HepG2 (cell line): ENCODE measurements around the gene SORBS2. TPM values are rescaled to one million over a fixed set of nuclear protein-coding genes. Genes with fewer than 3 reads are reported as not detected.

ENCODE experiments used
- ATAC-seq: fragments of 200-7000 bp; cut with Tn5 transposase; 3 replicates; pipeline ENCODE4 v1.9.1; 2020; ENCODE audit warnings: mild to moderate bottlenecking, moderate library complexity
- BruUV-seq: library from RNA; stranded (reverse); fragments of 400-500 nt; replicated peaks from 2 replicates; lab custom pipeline; 2021; lab: Mats Ljungman, UMichigan
- CTCF ChIA-PET: fragments of 300-600 bp; formaldehyde crosslinking; extraction: SDS; loops from one replicate; lab custom pipeline; 2021; ENCODE audit warnings: low total read pairs, inconsistent platforms, low intra/inter-chr PET ratio; lab: Yijun Ruan, JAX
- POLR2A ChIA-PET: fragments of 350-600 bp; sonication (Branson Sonifier 250); formaldehyde crosslinking; loops from one replicate; lab custom pipeline; 2020; ENCODE audit warnings: antibody characterized with exemption, inconsistent platforms; lab: Yijun Ruan, JAX
- DNase-seq: peaks from one replicate; pipeline ENCODE4 v3.0.0-alpha.2; 2015; ENCODE audit warnings: low spot score
- FAIRE-seq: peaks from 3 replicates; lab custom pipeline; 2011; peaks lifted over from hg19 to GRCh38; lab: Jason Lieb, UNC
- H2AFZ ChIP-seq: one replicate; pipeline ENCODE4 v1.6.1; 2011; ENCODE audit warnings: low read length, inconsistent platforms
- H3K27ac ChIP-seq: fragments of 300-600 bp; 3 replicates; pipeline ENCODE4 v1.8.0; 2011; ENCODE audit warnings: mixed run types, mild to moderate bottlenecking, mixed read lengths, low read length, inconsistent platforms; ENCODE audit not compliant: insufficient read depth; ENCODE audit errors: extremely low read length
- H3K27me3 ChIP-seq, 2 experiments: fragments of 200-600 bp in 1 of 2; 2 replicates in 1 of 2; 3 replicates in 1 of 2; pipeline versions ENCODE4 v1.6.0 to v1.8.0; 2011; ENCODE audit warnings: low read length in 2 of 2, mild to moderate bottlenecking in 2 of 2, moderate library complexity in 2 of 2, inconsistent platforms in 1 of 2; ENCODE audit not compliant: insufficient read depth in 2 of 2, control insufficient read depth in 1 of 2
- H3K36me3 ChIP-seq, 2 experiments: fragments of 200-600 bp in 1 of 2; replicated peaks in 1 of 2; 2 replicates in 1 of 2; 3 replicates in 1 of 2; pipeline versions ENCODE4 v1.5.1 to v1.8.0; 2011; ENCODE audit warnings: low read length in 2 of 2, inconsistent platforms in 1 of 2; ENCODE audit not compliant: insufficient read depth in 2 of 2, control insufficient read depth in 1 of 2
- H3K4me1 ChIP-seq: 2 replicates; pipeline ENCODE4 v1.5.1; 2012; ENCODE audit warnings: low read length, inconsistent platforms; ENCODE audit not compliant: insufficient read depth
- H3K4me2 ChIP-seq: 2 replicates; pipeline ENCODE4 v1.6.0; 2011; ENCODE audit warnings: low read depth, low read length, inconsistent platforms
- H3K4me3 ChIP-seq, 3 experiments: fragments of 200-600 bp in 1 of 3; sonication (generic), shearing (Covaris generic) in 1 of 3; replicated peaks in 1 of 3; 2 replicates each; pipeline ENCODE4 v1.5.1; 2011 to 2016; ENCODE audit warnings: low read length in 3 of 3, inconsistent platforms in 2 of 3, low read depth in 2 of 3, mild to moderate bottlenecking in 2 of 3, control low read depth in 1 of 3, mixed read lengths in 1 of 3; ENCODE audit not compliant: insufficient read depth in 1 of 3
- H3K79me2 ChIP-seq: one replicate; pipeline ENCODE4 v1.6.1; 2011; ENCODE audit warnings: low read length, inconsistent platforms; ENCODE audit not compliant: insufficient read depth
- H3K9ac ChIP-seq: 2 replicates; pipeline ENCODE4 v1.6.0; 2011; ENCODE audit warnings: mild to moderate bottlenecking, low read depth, low read length, inconsistent platforms; ENCODE audit not compliant: insufficient read depth
- H3K9me3 ChIP-seq: 2 replicates; pipeline ENCODE4 v1.5.1; 2012; ENCODE audit warnings: mild to moderate bottlenecking, low read length
- H4K20me1 ChIP-seq: 2 replicates; pipeline ENCODE4 v1.6.0; 2011; ENCODE audit warnings: inconsistent platforms, mild to moderate bottlenecking, low read length, moderate library complexity; ENCODE audit not compliant: insufficient read depth
- FOXP1 ChIP-seq, 2 experiments: fragments of 450-650 bp in 1 of 2; IDR thresholded peaks; 2 replicates each; pipeline ENCODE4 v1.6.1; 2017 to 2018; ENCODE audit warnings: antibody characterized with exemption in 1 of 2
- PAWR ChIP-seq: sonication (generic); formaldehyde crosslinking; IDR thresholded peaks from 2 replicates; pipeline ENCODE4 v1.4.0; 2020; ENCODE audit warnings: missing genetic modification reagents, mild to moderate bottlenecking, borderline replicate concordance
- ZKSCAN8 ChIP-seq: IDR thresholded peaks from 2 replicates; pipeline ENCODE4 v1.6.1; 2016; ENCODE audit warnings: borderline replicate concordance, missing genetic modification reagents, missing compliant biosample characterization
- ZNF772 ChIP-seq: sonication (generic); formaldehyde crosslinking; IDR thresholded peaks from 2 replicates; pipeline ENCODE4 v1.5.0; 2020; ENCODE audit warnings: mild to moderate bottlenecking, missing genetic modification reagents
- WGBS: methylation state at CpG from one replicate; pipeline ENCODE4 v1.1.6; 2017; ENCODE audit warnings: low lambda C conversion rate; 5-methylcytosine and 5-hydroxymethylcytosine counted together
- in situ Hi-C: cut with HindIII; loops from 2 replicates; pipeline ENCODE4 v1.10.0; 2017; ENCODE audit warnings: low pct_unique_long_range_greater_than_20kb; ENCODE audit not compliant: extremely low pct_ligation_motif_present
- intact Hi-C: fragments of 100-400 bp; cut with micrococcal nuclease; formaldehyde crosslinking; loops from one replicate; pipeline ENCODE4 v1.10.0; 2022; ENCODE audit not compliant: unreplicated experiment
- polyA plus RNA-seq, 8 experiments: library from polyadenylated mRNA; depleted of rRNA in 3 of 8; stranded (reverse) in 7 of 8; unstranded in 1 of 8; fragments of >200 nt; fragmentation: Illumina TruSeq in 4 of 8; extraction: Trizol in 4 of 8; gene quantifications; 2 replicates each; pipeline versions ENCODE4 v1.2.1 to v1.2.3, GENCODE V29; 2011 to 2016; ENCODE audit warnings: low read depth in 4 of 8, missing spikeins in 1 of 8, mixed read lengths in 1 of 8; ENCODE audit not compliant: insufficient read depth in 1 of 8
- total RNA-seq, 5 experiments: library from RNA; depleted of rRNA; stranded (reverse); fragments of >200 nt; fragmentation: Illumina TruSeq; extraction: Trizol; gene quantifications; 2 replicates each; pipeline ENCODE4 v1.2.3, GENCODE V29; 2016; ENCODE audit warnings: low read depth in 1 of 5
- TF ChIP-seq, protein P1 (sequence below), 2 experiments: fragments of 450-650 bp in 1 of 2; sonication (generic) in 1 of 2; formaldehyde crosslinking; IDR thresholded peaks; 2 replicates each; pipeline versions ENCODE4 v1.5.0 to v1.8.0; 2020 to 2022; ENCODE audit warnings: mild to moderate bottlenecking in 1 of 2, missing genetic modification reagents in 1 of 2

SORBS2 gene
- total and polyA plus RNA-seq, 2 of the 13 experiments (the other 11 are each of a cell fraction or from before 2014, with no cell fraction given) = 25.0 to 80.5 TPM

DNA sequence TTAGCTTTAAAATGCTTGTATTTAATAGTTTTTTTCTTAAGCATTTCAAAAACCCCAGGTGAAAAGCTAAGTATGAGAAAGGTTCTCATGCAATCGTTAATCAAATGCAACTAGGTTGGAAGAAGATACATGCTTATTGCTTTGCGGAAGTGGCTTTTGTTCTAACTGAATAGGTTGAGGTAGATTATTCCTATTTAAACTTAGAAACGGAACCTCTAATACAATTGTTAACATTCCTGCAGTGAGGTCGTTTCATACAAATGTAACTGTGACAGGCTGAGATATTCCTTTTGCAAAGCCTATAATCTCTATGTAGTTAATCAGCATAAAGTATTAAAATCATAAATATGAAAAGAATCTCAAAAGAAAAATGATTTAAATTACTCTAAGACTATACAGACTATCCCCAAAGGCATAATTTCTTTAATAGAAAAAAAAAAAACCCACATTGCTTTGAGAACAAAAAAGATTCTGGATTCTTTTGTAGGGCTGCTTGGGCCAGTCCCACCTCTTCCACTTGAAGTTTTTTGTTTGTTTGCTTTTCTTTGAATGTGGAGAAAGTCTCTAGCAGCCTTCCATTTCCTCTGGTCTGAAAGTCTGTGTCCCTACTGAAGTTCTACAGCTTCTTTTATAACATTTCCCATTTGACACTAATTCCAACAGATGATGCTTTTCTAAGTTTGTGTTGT, 25.6 kb upstream of the SORBS2 start:
- in situ Hi-C loops = no loop called here
- H3K27ac ChIP-seq = peak overlapping the region; percentile 66
- no peak overlapping the region for H3K9ac ChIP-seq
- H3K4me2 ChIP-seq = no peak overlapping the region
- ChIA-PET CTCF (no interaction called here), POLR2A (interaction anchor here (1.6 kb wide), 1 partner anchor 26 kb away, joined by 9 read pairs; the partner anchor contains the start of gene SORBS2)
- H3K9me3 ChIP-seq = peaks cover 11% of the 10 kb centered on the region
- DNase-seq (no peak), FAIRE-seq (no peak), ATAC-seq (no peak)
- no peaks in the 10 kb centered on the region for H3K27me3 ChIP-seq
- H4K20me1 ChIP-seq = no peaks in the 10 kb centered on the region
- H2AFZ ChIP-seq = no peak overlapping the region
- 81% methylated on average over 4 of the region's 4 CpGs for WGBS
- no peaks in the 10 kb centered on the region for H3K36me3 ChIP-seq
- H3K4me1 ChIP-seq = peaks cover 54% of the 10 kb centered on the region
- no peaks in the 10 kb centered on the region for H3K79me2 ChIP-seq
- intact Hi-C loops = no loop called here
- no peak overlapping the region for H3K4me3 ChIP-seq
- BruUV-seq = no TSS peak
- TF ChIP-seq ZNF772 = no peak
- TF ChIP-seq PAWR (CRISPR knock-in tag) = no peak
- TF ChIP-seq FOXP1 (IDR thresholded peaks at IDR 0.05) = no peak
- no peak for TF ChIP-seq FOXP1 (CRISPR knock-in tag; IDR thresholded peaks at IDR 0.05)
- TF ChIP-seq, protein P1, sequence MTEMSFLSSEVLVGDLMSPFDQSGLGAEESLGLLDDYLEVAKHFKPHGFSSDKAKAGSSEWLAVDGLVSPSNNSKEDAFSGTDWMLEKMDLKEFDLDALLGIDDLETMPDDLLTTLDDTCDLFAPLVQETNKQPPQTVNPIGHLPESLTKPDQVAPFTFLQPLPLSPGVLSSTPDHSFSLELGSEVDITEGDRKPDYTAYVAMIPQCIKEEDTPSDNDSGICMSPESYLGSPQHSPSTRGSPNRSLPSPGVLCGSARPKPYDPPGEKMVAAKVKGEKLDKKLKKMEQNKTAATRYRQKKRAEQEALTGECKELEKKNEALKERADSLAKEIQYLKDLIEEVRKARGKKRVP (CRISPR knock-in tag; IDR thresholded peaks at IDR 0.05) = no peak
- TF ChIP-seq ZKSCAN8 (CRISPR knock-in tag) = no peak
